ENCODE results near the gene LGMN.
"Not testable (repeated sequence)": the region's sequence is repeated elsewhere in the genome, so short reads cannot be mapped to it uniquely, and the experiment has no call there.

LGMN gene

GRCh38 chr14:92759679-92760523, 11.5 kb upstream of the LGMN start:
- no peak for DNase-seq

GRCh38 chr14:92759300-92759678, 10.9 kb upstream of the LGMN start:
- peak; percentile 26 for DNase-seq

GRCh38 chr14:92756446-92756845, 8.0 kb upstream of the LGMN start:
- no peak for DNase-seq

GRCh38 chr14:92755495-92755894, 7.1 kb upstream of the LGMN start:
- DNase-seq, result no peak

- peak; percentile 5 for DNase-seq
These were observed 6.5 kb upstream of the LGMN start for GRCh38 chr14:92754966-92755365.

GRCh38 chr14:92753250-92753649, 4.8 kb upstream of the LGMN start:
- no peak for DNase-seq

- DNase-seq, result no peak
These were observed 3.4 kb upstream of the LGMN start for GRCh38 chr14:92751819-92752218.

- DNase-seq, result no peak
These were observed 2.6 kb upstream of the LGMN start for GRCh38 chr14:92750994-92751400.

- not testable (repeated sequence) for DNase-seq
These were observed 1.8 kb upstream of the LGMN start for GRCh38 chr14:92750222-92750728.

- DNase-seq, result no peak
These were observed 647 bp downstream of the LGMN start for GRCh38 chr14:92747701-92748258.

- no peak for DNase-seq
These were observed 4.2 kb downstream of the LGMN start for GRCh38 chr14:92744198-92744597.

- no peak for DNase-seq
These were observed 8.0 kb downstream of the LGMN start for GRCh38 chr14:92740440-92740839.

GRCh38 chr14:92737619-92738188, 10.7 kb downstream of the LGMN start:
- no peak for DNase-seq

GRCh38 chr14:92737206-92737605, 11.2 kb downstream of the LGMN start:
- no peak for DNase-seq

- no peak for DNase-seq
These were observed 13.1 kb downstream of the LGMN start for GRCh38 chr14:92735344-92735743.

GRCh38 chr14:92734618-92735017, 13.8 kb downstream of the LGMN start:
- DNase-seq, result no peak

GRCh38 chr14:92733007-92733406, 15.4 kb downstream of the LGMN start:
- no peak for DNase-seq

- DNase-seq, result no peak
These were observed 16.8 kb downstream of the LGMN start for GRCh38 chr14:92731622-92732115.

GRCh38 chr14:92729634-92730358, 18.6 kb downstream of the LGMN start:
- no peak for DNase-seq

- DNase-seq, result no peak
These were observed 19.6 kb downstream of the LGMN start for GRCh38 chr14:92728759-92729364.

- DNase-seq, result no peak
These were observed 21.5 kb downstream of the LGMN start for GRCh38 chr14:92726933-92727262.

- no peak for DNase-seq
These were observed 22.1 kb downstream of the LGMN start for GRCh38 chr14:92726135-92726932.
